WTC11 (cell line): ENCODE results near the gene BICDL2. TPM values are rescaled to one million over a fixed set of nuclear protein-coding genes. Genes with fewer than 3 reads are reported as not detected.

ENCODE experiments used
- AR ChIP-seq: fragments of 250-450 bp; sonication (Bioruptor Pico); IDR thresholded peaks from 2 replicates; pipeline ENCODE4 v1.9.0; 2021; ENCODE audit warnings: mild to moderate bottlenecking
- CDX4 ChIP-seq: fragments of 250-450 bp; sonication (Bioruptor Pico); IDR thresholded peaks from 2 replicates; pipeline ENCODE4 v1.9.0; 2021; ENCODE audit warnings: moderate library complexity, mild to moderate bottlenecking, inconsistent platforms, borderline replicate concordance
- CTCF ChIP-seq: fragments of 200-600 bp; IDR thresholded peaks from 2 replicates; pipeline ENCODE4 v1.8.0; 2022; ENCODE audit warnings: antibody characterized with exemption
- FOXK1 ChIP-seq: sonication (generic); formaldehyde crosslinking; IDR thresholded peaks from 2 replicates; pipeline ENCODE4 v1.8.0; 2022; ENCODE audit warnings: mild to moderate bottlenecking, moderate library complexity, missing genetic modification reagents
- FOXP1 ChIP-seq: sonication (generic); formaldehyde crosslinking; IDR thresholded peaks from 2 replicates; pipeline ENCODE4 v1.8.0; 2022; ENCODE audit warnings: missing genetic modification reagents, mild to moderate bottlenecking, moderate library complexity, borderline replicate concordance
- FOXP4 ChIP-seq: sonication (generic); formaldehyde crosslinking; IDR thresholded peaks from 2 replicates; pipeline ENCODE4 v1.8.0; 2022; ENCODE audit warnings: mild to moderate bottlenecking, missing genetic modification reagents
- IRF2 ChIP-seq: sonication (generic); formaldehyde crosslinking; IDR thresholded peaks from 2 replicates; pipeline ENCODE4 v1.8.0; 2022; ENCODE audit warnings: low read depth, missing genetic modification reagents, borderline replicate concordance
- JAZF1 ChIP-seq: fragments of 250-450 bp; sonication (Bioruptor Pico); IDR thresholded peaks from 2 replicates; pipeline ENCODE4 v1.9.0; 2021; ENCODE audit warnings: moderate library complexity, mild to moderate bottlenecking, inconsistent platforms
- JUN ChIP-seq: sonication (generic); formaldehyde crosslinking; IDR thresholded peaks from 2 replicates; pipeline ENCODE4 v1.8.0; 2023; ENCODE audit warnings: mild to moderate bottlenecking, missing genetic modification reagents
- KAT7 ChIP-seq: sonication (generic); formaldehyde crosslinking; IDR thresholded peaks from 2 replicates; pipeline ENCODE4 v1.8.1; 2023; ENCODE audit warnings: missing genetic modification reagents, mild to moderate bottlenecking, borderline replicate concordance
- MYBL2 ChIP-seq: sonication (generic); formaldehyde crosslinking; IDR thresholded peaks from 2 replicates; pipeline ENCODE4 v1.8.1; 2023; ENCODE audit warnings: mild to moderate bottlenecking, moderate library complexity, missing genetic modification reagents
- NFATC4 ChIP-seq: fragments of 250-450 bp; sonication (Bioruptor Pico); IDR thresholded peaks from 2 replicates; pipeline ENCODE4 v1.9.0; 2021; ENCODE audit warnings: mild to moderate bottlenecking
- NFE2L1 ChIP-seq: sonication (generic); formaldehyde crosslinking; IDR thresholded peaks from 2 replicates; pipeline ENCODE4 v1.8.1; 2023; ENCODE audit warnings: missing genetic modification reagents
- NR2C2 ChIP-seq: sonication (generic); formaldehyde crosslinking; IDR thresholded peaks from 2 replicates; pipeline ENCODE4 v1.8.0; 2022; ENCODE audit warnings: mild to moderate bottlenecking, missing genetic modification reagents
- OVOL2 ChIP-seq: fragments of 250-450 bp; sonication (Bioruptor Pico); IDR thresholded peaks from 2 replicates; pipeline ENCODE4 v1.9.0; 2021; ENCODE audit warnings: mild to moderate bottlenecking, borderline replicate concordance
- PRDM15 ChIP-seq: sonication (generic); formaldehyde crosslinking; IDR thresholded peaks from 2 replicates; pipeline ENCODE4 v1.8.0; 2022; ENCODE audit warnings: missing genetic modification reagents
- PRRX2 ChIP-seq: fragments of 250-450 bp; sonication (Bioruptor Pico); IDR thresholded peaks from 2 replicates; pipeline ENCODE4 v1.8.0; 2021; ENCODE audit warnings: mild to moderate bottlenecking
- RELA ChIP-seq: sonication (generic); formaldehyde crosslinking; IDR thresholded peaks from 2 replicates; pipeline ENCODE4 v1.8.1; 2022; ENCODE audit warnings: missing genetic modification reagents, mild to moderate bottlenecking, borderline replicate concordance
- TCF7 ChIP-seq: sonication (generic); formaldehyde crosslinking; IDR thresholded peaks from 2 replicates; pipeline ENCODE4 v1.8.0; 2022; ENCODE audit warnings: mild to moderate bottlenecking, low read depth, missing genetic modification reagents, moderate library complexity
- TP53 ChIP-seq: sonication (generic); formaldehyde crosslinking; IDR thresholded peaks from 2 replicates; pipeline ENCODE4 v1.8.1; 2023; ENCODE audit warnings: mild to moderate bottlenecking, missing genetic modification reagents
- USF1 ChIP-seq: sonication (generic); formaldehyde crosslinking; IDR thresholded peaks from 2 replicates; pipeline ENCODE4 v1.8.0; 2022; ENCODE audit warnings: mild to moderate bottlenecking, missing genetic modification reagents
- ZBTB21 ChIP-seq: sonication (generic); formaldehyde crosslinking; IDR thresholded peaks from 2 replicates; pipeline ENCODE4 v1.8.1; 2023; ENCODE audit warnings: mild to moderate bottlenecking, missing genetic modification reagents, borderline replicate concordance
- ZNF138 ChIP-seq: sonication (generic); formaldehyde crosslinking; conservative IDR thresholded peaks from 2 replicates; pipeline ENCODE4 v1.8.1; 2022; ENCODE audit warnings: mild to moderate bottlenecking, moderate library complexity, missing genetic modification reagents
- ZNF396 ChIP-seq: fragments of 250-450 bp; sonication (Bioruptor Pico); IDR thresholded peaks from 2 replicates; pipeline ENCODE4 v1.8.0; 2021; ENCODE audit warnings: mild to moderate bottlenecking, moderate library complexity, borderline replicate concordance
- ZSCAN18 ChIP-seq: fragments of 250-450 bp; sonication (Bioruptor Pico); IDR thresholded peaks from 2 replicates; pipeline ENCODE4 v2.1.2; 2022; ENCODE audit warnings: mild to moderate bottlenecking, moderate library complexity
- total RNA-seq: library from RNA; stranded (reverse); gene quantifications from 3 replicates; pipeline ENCODE4 v1.2.3, GENCODE V29; 2021

Gene BICDL2
- total RNA-seq, 1 experiment from 2014 or later: 28.2 TPM

- TF ChIP-seq NR2C2 (CRISPR knock-in tag): no peak
- TF ChIP-seq PRRX2 (CRISPR knock-in tag): no peak
- TF ChIP-seq ZNF396 (CRISPR knock-in tag): no peak
- TF ChIP-seq TCF7 (CRISPR knock-in tag): no peak
- TF ChIP-seq FOXP1 (CRISPR knock-in tag): peak; percentile 50
- TF ChIP-seq JUN: no peak; the same call in 1 of the 2 replicates
- TF ChIP-seq ZSCAN18 (CRISPR knock-in tag): no peak
- no peak for TF ChIP-seq ZBTB21 (CRISPR knock-in tag)
- TF ChIP-seq CDX4 (CRISPR knock-in tag): no peak
- TF ChIP-seq JAZF1 (CRISPR knock-in tag): no peak
- no peak for TF ChIP-seq OVOL2
- TF ChIP-seq KAT7 (CRISPR knock-in tag): no peak
- no peak for TF ChIP-seq TP53 (CRISPR knock-in tag)
- TF ChIP-seq AR (CRISPR knock-in tag): no peak
- TF ChIP-seq USF1 (CRISPR knock-in tag): peak; percentile 56; the same call in 1 of the 2 replicates
- TF ChIP-seq NFATC4: no peak
- TF ChIP-seq IRF2 (CRISPR knock-in tag): no peak
- TF ChIP-seq MYBL2 (CRISPR knock-in tag): no peak
- TF ChIP-seq NFE2L1 (CRISPR knock-in tag): no peak
- TF ChIP-seq FOXK1 (CRISPR knock-in tag): no peak
- TF ChIP-seq ZNF138 (CRISPR knock-in tag): no peak
- TF ChIP-seq CTCF: no peak
- no peak for TF ChIP-seq PRDM15 (CRISPR knock-in tag)
- TF ChIP-seq RELA (CRISPR knock-in tag): no peak
- peak; percentile 69; the same call in 1 of the 2 replicates for TF ChIP-seq FOXP4
Observed at GRCh38 chr16:3045758-3046640, 9.3 kb upstream of the BICDL2 start, which contains the start of gene MMP25 (continued).
